HEK293T (cell line): ENCODE results near the gene RNU5D-1.
"Not testable (repeated sequence)": the region's sequence is repeated elsewhere in the genome, so short reads cannot be mapped to it uniquely, and the experiment has no call there.

ENCODE experiments used
- CTCF ChIA-PET: fragments of 350-600 bp; formaldehyde crosslinking; extraction: SDS; loops from one replicate; lab custom pipeline; 2021; ENCODE audit warnings: antibody characterized with exemption, inconsistent platforms; lab: Yijun Ruan, JAX
- POLR2A ChIA-PET: fragments of 350-600 bp; formaldehyde crosslinking; extraction: SDS; loops from one replicate; lab custom pipeline; 2020; ENCODE audit warnings: antibody characterized with exemption, inconsistent platforms; lab: Yijun Ruan, JAX
- DNase-seq: peaks from one replicate; pipeline ENCODE4 v3.0.0; 2012; ENCODE audit warnings: mixed read lengths; ENCODE audit errors: extremely low spot score
- ARNT ChIP-seq: fragments of 450-650 bp; IDR thresholded peaks from 2 replicates; pipeline ENCODE4 v1.6.1; 2017; ENCODE audit warnings: mild to moderate bottlenecking
- BHLHE40 ChIP-seq: fragments of 450-650 bp; IDR thresholded peaks from 2 replicates; pipeline ENCODE4 v1.6.1; 2016; ENCODE audit warnings: mild to moderate bottlenecking, moderate library complexity, borderline replicate concordance
- CTBP1 ChIP-seq: fragments of 450-650 bp; IDR thresholded peaks from 2 replicates; pipeline ENCODE4 v1.6.1; 2016; ENCODE audit warnings: borderline replicate concordance
- ELF4 ChIP-seq: fragments of 450-650 bp; IDR thresholded peaks from 2 replicates; pipeline ENCODE4 v1.6.1; 2017; ENCODE audit warnings: antibody characterized with exemption
- FOXA1 ChIP-seq: fragments of 450-650 bp; IDR thresholded peaks from 2 replicates; pipeline ENCODE4 v1.6.1; 2016; ENCODE audit warnings: mild to moderate bottlenecking
- FOXK2 ChIP-seq: fragments of 450-650 bp; IDR thresholded peaks from 2 replicates; pipeline ENCODE4 v1.6.1; 2016; ENCODE audit warnings: mild to moderate bottlenecking
- FOXM1 ChIP-seq: fragments of 450-650 bp; IDR thresholded peaks from 2 replicates; pipeline ENCODE4 v1.6.1; 2017; ENCODE audit warnings: mild to moderate bottlenecking, borderline replicate concordance
- HDGF ChIP-seq: fragments of 450-650 bp; IDR thresholded peaks from 2 replicates; pipeline ENCODE4 v1.6.1; 2017; ENCODE audit warnings: antibody characterized with exemption, borderline replicate concordance
- L3MBTL2 ChIP-seq: fragments of 450-650 bp; conservative IDR thresholded peaks from 2 replicates; pipeline ENCODE4 v1.6.1; 2016; ENCODE audit warnings: mild to moderate bottlenecking
- LEF1 ChIP-seq: fragments of 450-650 bp; IDR thresholded peaks from 2 replicates; pipeline ENCODE4 v1.6.1; 2017; ENCODE audit warnings: mild to moderate bottlenecking, borderline replicate concordance
- NFRKB ChIP-seq: fragments of 450-650 bp; IDR thresholded peaks from 2 replicates; pipeline ENCODE4 v1.6.1; 2016; ENCODE audit warnings: mild to moderate bottlenecking, moderate library complexity
- PKNOX1 ChIP-seq: fragments of 450-650 bp; IDR thresholded peaks from 2 replicates; pipeline ENCODE4 v1.6.1; 2016
- SP1 ChIP-seq: fragments of 450-650 bp; IDR thresholded peaks from 2 replicates; pipeline ENCODE4 v1.6.1; 2017
- SUZ12 ChIP-seq: fragments of 450-650 bp; IDR thresholded peaks from 2 replicates; pipeline ENCODE4 v1.6.1; 2016; ENCODE audit warnings: mild to moderate bottlenecking
- TARDBP ChIP-seq: fragments of 450-650 bp; IDR thresholded peaks from 2 replicates; pipeline ENCODE4 v1.6.1; 2016
- ZNF384 ChIP-seq: fragments of 450-650 bp; IDR thresholded peaks from 2 replicates; pipeline ENCODE4 v1.6.1; 2016

Gene RNU5D-1

GRCh38 chr1:44701141-44701573, 29.8 kb downstream of the RNU5D-1 start:
- TF ChIP-seq ARNT (no peak), BHLHE40 (no peak), PKNOX1 (no peak), HDGF (no peak), L3MBTL2 (no peak), TARDBP (no peak), SP1 (no peak), FOXK2 (no peak), FOXA1 (no peak), CTBP1 (no peak), ZNF384 (no peak), NFRKB (no peak), FOXM1 (no peak), ELF4 (no peak), SUZ12 (no peak)
- POLR2A ChIA-PET = interaction anchor here (2.8 kb wide), 1 partner anchor 21 kb away, joined by 10 read pairs; no protein-coding TSS in a partner anchor
- no peak for DNase-seq
- CTCF ChIA-PET = interaction anchor here (0.7 to 1.6 kb wide), 2 partner anchors 16 to 49 kb away, joined by 3 to 4 read pairs; no protein-coding TSS in a partner anchor

GRCh38 chr1:44700573-44700972, 30.4 kb downstream of the RNU5D-1 start:
- CTCF ChIA-PET = interaction anchor here (0.7 to 1.6 kb wide), 2 partner anchors 17 to 48 kb away, joined by 3 to 4 read pairs; no protein-coding TSS in a partner anchor
- no peak for DNase-seq
- TF ChIP-seq L3MBTL2 (no peak), SUZ12 (no peak), ZNF384 (no peak), FOXM1 (no peak), SP1 (no peak), PKNOX1 (no peak)
- POLR2A ChIA-PET = interaction anchor here (2.8 kb wide), 1 partner anchor 21 kb away, joined by 10 read pairs; no protein-coding TSS in a partner anchor

GRCh38 chr1:44699375-44699774, 31.6 kb downstream of the RNU5D-1 start:
- POLR2A ChIA-PET, DNase-seq, CTCF ChIA-PET: not testable (repeated sequence)

GRCh38 chr1:44698138-44698537, 32.8 kb downstream of the RNU5D-1 start:
- no peak for DNase-seq
- TF ChIP-seq FOXM1 (no peak), NFRKB (no peak), TARDBP (no peak), ARNT (no peak), HDGF (no peak), SP1 (no peak), FOXK2 (no peak), PKNOX1 (no peak), SUZ12 (no peak)
- POLR2A ChIA-PET = interaction anchor here (3.1 kb wide), 1 partner anchor 24 kb away, joined by 13 read pairs; no protein-coding TSS in a partner anchor
- CTCF ChIA-PET = no interaction called here

GRCh38 chr1:44696789-44697345, 34.1 kb downstream of the RNU5D-1 start:
- ChIA-PET POLR2A (interaction anchor here (0.7 to 3.1 kb wide), 4 partner anchors 23 to 79 kb away, joined by 3 to 13 read pairs (median 3); partner anchors contain the start of genes ARMH1, RPS8 and TMEM53), CTCF (interaction anchor here (0.7 to 1.2 kb wide), 3 partner anchors 21 to 44 kb away, joined by 3 to 4 read pairs (median 3); partner anchors contain the start of gene KIF2C)
- TF ChIP-seq FOXA1 (no peak), SP1 (no peak), FOXK2 (no peak), HDGF (no peak), CTBP1 (no peak), NFRKB (no peak), ELF4 (no peak), BHLHE40 (no peak), TARDBP (no peak), L3MBTL2 (no peak), FOXM1 (no peak), ARNT (no peak), PKNOX1 (no peak), ZNF384 (no peak), SUZ12 (no peak), LEF1 (no peak)
- DNase-seq = no peak

- DNase-seq = no peak
Observed at GRCh38 chr1:44696101-44696500, 34.9 kb downstream of the RNU5D-1 start.

More at GRCh38 chr1:44696101-44696500, 34.9 kb downstream of the RNU5D-1 start:
- POLR2A ChIA-PET = interaction anchor here (0.7 to 3.1 kb wide), 3 partner anchors 22 to 80 kb away, joined by 3 to 13 read pairs (median 3); partner anchors contain the start of genes ARMH1, RPS8 and TMEM53
- CTCF ChIA-PET = interaction anchor here (0.7 to 0.9 kb wide), 3 partner anchors 20 to 43 kb away, joined by 3 to 4 read pairs (median 3); partner anchors contain the start of gene KIF2C
- TF ChIP-seq FOXA1 (no peak), ELF4 (no peak), LEF1 (no peak), FOXM1 (no peak)
